HG02943 (cell line): ENCODE results near the gene TIMP4.

Experiments
- ATAC-seq: cut with Tn5 transposase; IDR thresholded peaks from one replicate; pipeline ENCODE4 v1.9.1; 2021; ENCODE audit warnings: mild to moderate bottlenecking, low read depth, moderate library complexity; ENCODE audit not compliant: unreplicated experiment

The TIMP4 gene

GRCh38 chr3:12186515-12187286, 28.0 kb upstream of the TIMP4 start:
- ATAC-seq, result no peak

- no peak for ATAC-seq
Observed at GRCh38 chr3:12186046-12186445, 27.3 kb upstream of the TIMP4 start.

GRCh38 chr3:12185172-12185710, 26.5 kb upstream of the TIMP4 start:
- ATAC-seq, result no peak

GRCh38 chr3:12184541-12184940, 25.8 kb upstream of the TIMP4 start:
- ATAC-seq, result no peak

GRCh38 chr3:12182687-12183441, 24.2 kb upstream of the TIMP4 start:
- no peak for ATAC-seq

- ATAC-seq, result no peak
Observed at GRCh38 chr3:12181806-12182205, 23.1 kb upstream of the TIMP4 start.

GRCh38 chr3:12181301-12181700, 22.6 kb upstream of the TIMP4 start:
- no peak for ATAC-seq

- no peak for ATAC-seq
Observed at GRCh38 chr3:12180631-12181030, 21.9 kb upstream of the TIMP4 start.

- no peak for ATAC-seq
Observed at GRCh38 chr3:12180218-12180617, 21.5 kb upstream of the TIMP4 start.

GRCh38 chr3:12179441-12179840, 20.7 kb upstream of the TIMP4 start:
- no peak for ATAC-seq

GRCh38 chr3:12178091-12178820, 19.5 kb upstream of the TIMP4 start:
- no peak for ATAC-seq

- ATAC-seq, result no peak
Observed at GRCh38 chr3:12177126-12177525, 18.4 kb upstream of the TIMP4 start.

- ATAC-seq, result no peak
Observed at GRCh38 chr3:12175844-12176453, 17.2 kb upstream of the TIMP4 start.

GRCh38 chr3:12175137-12175593, 16.5 kb upstream of the TIMP4 start:
- ATAC-seq, result no peak

- ATAC-seq, result no peak
Observed at GRCh38 chr3:12170207-12170606, 11.5 kb upstream of the TIMP4 start.

- ATAC-seq, result no peak
Observed at GRCh38 chr3:12165909-12166308, 7.2 kb upstream of the TIMP4 start.

- no peak for ATAC-seq
Observed at GRCh38 chr3:12159227-12159601, 502 bp upstream of the TIMP4 start.

GRCh38 chr3:12157026-12157425, 1.7 kb downstream of the TIMP4 start:
- ATAC-seq, result no peak

- no peak for ATAC-seq
Observed at GRCh38 chr3:12155828-12156227, 2.9 kb downstream of the TIMP4 start.

GRCh38 chr3:12155264-12155663, 3.4 kb downstream of the TIMP4 start:
- no peak for ATAC-seq

GRCh38 chr3:12154151-12154550, 4.6 kb downstream of the TIMP4 start:
- no peak for ATAC-seq
